Measurements from ENCODE around the gene MACROD2.

DNA sequence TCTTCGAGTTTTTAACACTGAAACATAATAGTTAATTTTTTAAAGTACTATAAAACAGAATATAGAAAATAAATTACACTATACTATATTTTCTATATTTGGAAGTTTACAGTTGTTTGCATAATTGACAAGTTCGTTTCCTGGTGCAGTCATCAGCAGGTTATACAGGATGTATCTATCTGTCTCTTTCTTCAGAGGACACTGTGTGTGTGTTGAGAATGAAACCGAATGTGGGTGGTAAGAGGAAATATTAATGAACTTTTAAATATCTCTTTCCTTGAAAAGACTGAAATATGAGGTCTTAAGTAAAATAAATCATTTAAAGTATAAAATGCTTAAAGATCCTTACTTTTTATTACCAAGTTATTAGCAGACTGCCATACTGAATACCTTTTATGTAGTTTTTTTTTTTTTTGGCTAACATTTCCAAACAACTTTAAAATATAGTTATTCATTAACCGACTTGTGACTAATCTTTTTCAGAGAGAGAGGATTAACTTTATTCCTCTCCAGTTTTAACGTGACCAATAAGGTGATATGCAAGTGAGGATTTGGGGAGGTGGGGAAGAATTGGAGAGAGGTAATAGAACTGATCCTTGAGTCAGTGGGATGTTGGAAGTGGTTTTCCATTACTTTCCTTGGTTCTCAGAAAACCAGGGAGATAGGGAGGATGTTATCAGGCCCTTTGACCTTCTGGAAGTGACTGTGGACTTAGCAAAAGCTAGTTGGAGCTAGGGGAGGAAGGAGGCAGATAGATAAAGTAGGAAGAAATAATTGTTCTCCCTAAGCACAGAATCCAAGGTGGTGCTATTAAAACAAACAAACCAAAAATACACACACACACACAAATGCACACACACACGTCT lies 722.1 kb downstream of the MACROD2 start:
- TF ChIP-seq, protein P1, sequence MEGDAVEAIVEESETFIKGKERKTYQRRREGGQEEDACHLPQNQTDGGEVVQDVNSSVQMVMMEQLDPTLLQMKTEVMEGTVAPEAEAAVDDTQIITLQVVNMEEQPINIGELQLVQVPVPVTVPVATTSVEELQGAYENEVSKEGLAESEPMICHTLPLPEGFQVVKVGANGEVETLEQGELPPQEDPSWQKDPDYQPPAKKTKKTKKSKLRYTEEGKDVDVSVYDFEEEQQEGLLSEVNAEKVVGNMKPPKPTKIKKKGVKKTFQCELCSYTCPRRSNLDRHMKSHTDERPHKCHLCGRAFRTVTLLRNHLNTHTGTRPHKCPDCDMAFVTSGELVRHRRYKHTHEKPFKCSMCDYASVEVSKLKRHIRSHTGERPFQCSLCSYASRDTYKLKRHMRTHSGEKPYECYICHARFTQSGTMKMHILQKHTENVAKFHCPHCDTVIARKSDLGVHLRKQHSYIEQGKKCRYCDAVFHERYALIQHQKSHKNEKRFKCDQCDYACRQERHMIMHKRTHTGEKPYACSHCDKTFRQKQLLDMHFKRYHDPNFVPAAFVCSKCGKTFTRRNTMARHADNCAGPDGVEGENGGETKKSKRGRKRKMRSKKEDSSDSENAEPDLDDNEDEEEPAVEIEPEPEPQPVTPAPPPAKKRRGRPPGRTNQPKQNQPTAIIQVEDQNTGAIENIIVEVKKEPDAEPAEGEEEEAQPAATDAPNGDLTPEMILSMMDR (IDR thresholded peaks at IDR 0.05): no peak
- TF ChIP-seq POLR2A (IDR thresholded peaks at IDR 0.05) (no peak), EP300 (IDR thresholded peaks at IDR 0.05) (no peak)

Measured in tibial nerve (tissue), 4 donors.